GM12892 (cell line): ENCODE results near the gene PC.

Experiments used
- DNase-seq: peaks from one replicate; pipeline ENCODE4 v3.0.0; 2011; ENCODE audit not compliant: insufficient read length
- FAIRE-seq: peaks from 2 replicates; lab custom pipeline; 2011; peaks lifted over from hg19 to GRCh38; lab: Jason Lieb, UNC
- POLR2A ChIP-seq: IDR thresholded peaks from 2 replicates; pipeline ENCODE4 v1.6.1; 2011; ENCODE audit warnings: low read depth, low read length, control low read depth
- POLR2AphosphoS5 ChIP-seq: IDR thresholded peaks from 2 replicates; pipeline ENCODE4 v1.6.1; 2011; ENCODE audit warnings: low read depth, low read length, control low read depth
- TAF1 ChIP-seq: IDR thresholded peaks from 2 replicates; pipeline ENCODE4 v1.6.1; 2011; ENCODE audit warnings: low read depth, mild to moderate bottlenecking, control low read depth, low read length, borderline replicate concordance

PC gene

GRCh38 chr11:66866007-66866406 lies 92.2 kb downstream of the PC start:
- no peak for TF ChIP-seq TAF1
- no peak for TF ChIP-seq POLR2AphosphoS5
- TF ChIP-seq POLR2A, result no peak
- DNase-seq (no peak), FAIRE-seq (no peak)

- TF ChIP-seq TAF1 (no peak), POLR2AphosphoS5 (no peak), POLR2A (no peak)
- no peak for FAIRE-seq
- DNase-seq, result no peak
Observed at GRCh38 chr11:66864924-66865697, 93.1 kb downstream of the PC start.

- no peak for FAIRE-seq
- TF ChIP-seq POLR2A, result no peak
- TF ChIP-seq TAF1, result no peak
- TF ChIP-seq POLR2AphosphoS5, result no peak
- DNase-seq, result no peak
Observed at GRCh38 chr11:66864172-66864901, 93.8 kb downstream of the PC start.

DNA sequence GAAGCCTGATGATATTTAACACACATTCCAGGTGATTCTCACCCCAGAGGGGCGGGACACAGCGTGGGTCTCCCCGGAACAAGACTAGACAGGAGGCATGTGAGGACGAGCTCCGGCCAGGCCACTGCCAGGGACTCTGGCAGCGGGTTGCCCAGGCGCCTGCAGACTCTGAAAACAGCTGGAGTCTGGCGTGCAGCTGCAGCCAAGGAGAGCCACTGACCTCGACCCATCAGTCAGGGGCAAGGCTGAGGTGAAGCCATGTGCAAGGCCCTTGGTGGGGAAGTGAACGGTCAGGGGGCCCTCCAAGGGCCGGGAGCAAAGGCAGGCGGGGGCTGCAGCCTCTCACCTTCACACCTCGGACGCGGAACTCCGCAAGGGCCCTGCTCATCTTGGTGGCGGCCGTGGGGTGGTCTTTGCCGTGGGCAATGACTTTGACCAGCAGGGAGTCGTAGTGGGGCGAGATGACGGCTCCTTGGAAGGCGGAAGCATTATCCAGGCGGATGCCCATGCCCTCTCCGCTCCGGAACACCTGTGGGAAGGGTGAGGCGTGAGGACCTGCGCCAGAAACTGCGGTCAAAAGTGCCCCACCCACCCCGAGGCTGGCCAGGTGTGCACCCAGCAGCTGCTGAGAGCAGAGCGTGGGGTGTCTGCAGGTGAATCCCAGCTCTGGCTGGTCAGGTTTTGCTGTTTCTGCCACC lies 94.6 kb downstream of the PC start:
- DNase-seq, result no peak
- no peak for TF ChIP-seq TAF1
- TF ChIP-seq POLR2AphosphoS5, result no peak
- TF ChIP-seq POLR2A, result no peak
- no peak for FAIRE-seq

- FAIRE-seq, result no peak
- DNase-seq, result no peak
- TF ChIP-seq POLR2A (no peak), POLR2AphosphoS5 (no peak), TAF1 (no peak)
Observed at GRCh38 chr11:66862559-66863037, 95.6 kb downstream of the PC start.

DNA sequence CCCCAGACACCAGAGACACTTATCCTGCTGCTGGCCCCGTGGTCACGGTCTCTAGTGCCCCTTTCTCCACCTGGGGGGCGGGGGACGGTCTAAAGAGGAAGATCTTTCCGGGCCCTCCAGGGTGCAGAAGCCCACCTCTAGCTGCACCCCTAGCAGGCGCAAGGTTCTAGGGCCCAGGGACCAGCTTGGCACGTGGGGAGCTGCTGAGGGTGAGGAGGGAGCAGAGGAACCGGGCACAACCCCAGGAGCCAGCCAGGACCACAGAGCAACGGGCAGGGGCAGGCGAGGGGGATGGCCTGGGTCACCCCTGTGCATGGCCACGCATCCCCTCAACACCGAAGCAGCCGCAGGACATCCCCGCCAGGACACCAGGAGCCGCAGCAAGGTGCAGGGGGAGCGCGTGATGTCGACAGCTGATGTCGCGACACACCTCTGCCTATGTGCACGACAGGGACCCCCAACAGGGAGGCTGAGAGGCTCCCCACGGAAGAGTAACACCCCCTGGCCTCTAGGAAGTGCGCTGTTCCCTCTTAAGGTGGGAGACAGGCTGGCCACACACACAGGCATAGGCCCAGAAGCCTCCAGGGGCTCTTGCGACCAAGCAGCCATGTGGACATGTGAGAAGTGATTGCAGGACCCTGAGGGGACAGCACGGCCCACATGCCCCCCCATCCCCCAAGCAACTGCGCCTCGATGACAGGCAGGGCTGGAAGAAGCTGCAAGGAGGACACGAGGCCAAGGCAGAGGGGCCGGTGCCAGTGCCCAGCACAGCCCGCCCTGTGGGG lies 96.2 kb downstream of the PC start:
- no peak for FAIRE-seq
- TF ChIP-seq POLR2AphosphoS5 (no peak), TAF1 (no peak), POLR2A (no peak)
- DNase-seq, result no peak

DNA sequence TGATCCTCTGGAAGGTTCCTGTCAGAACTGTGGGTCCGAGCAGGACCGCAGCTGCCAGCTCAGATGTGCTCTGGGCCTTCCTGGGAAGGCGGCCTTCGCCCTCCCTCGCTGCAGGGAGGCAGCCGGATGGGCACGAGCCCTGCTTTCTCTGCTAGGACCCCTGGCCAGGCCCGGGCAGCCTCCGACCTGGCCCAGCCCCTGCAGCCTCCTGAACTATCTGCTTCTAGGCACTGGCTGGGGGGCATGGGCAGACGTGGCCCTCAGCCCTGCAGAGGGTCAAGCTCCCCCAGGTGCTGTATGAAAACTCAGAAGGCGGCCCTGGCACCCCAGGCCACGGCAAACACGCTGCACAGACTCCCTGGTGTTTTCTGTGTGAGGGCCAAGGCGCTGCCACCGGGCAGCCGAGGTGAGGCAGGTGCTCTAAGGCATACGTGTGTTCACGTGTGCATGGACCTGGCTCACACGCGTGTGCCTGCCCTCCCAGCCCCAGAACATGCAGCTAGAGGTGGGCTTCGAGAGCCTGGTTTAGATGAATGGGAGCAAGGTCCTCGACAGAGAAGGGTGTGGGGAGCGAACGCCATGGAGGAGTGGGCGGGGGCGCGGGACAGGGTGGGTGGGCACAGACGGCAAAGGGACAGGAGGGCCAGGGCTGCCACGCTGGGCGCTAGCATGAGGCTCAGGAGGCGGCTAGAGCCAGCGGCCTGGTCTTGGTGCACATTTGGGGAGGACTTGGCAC lies 97.0 kb downstream of the PC start:
- TF ChIP-seq POLR2A (no peak), TAF1 (no peak), POLR2AphosphoS5 (no peak; the same call in 1 of the 2 replicates)
- DNase-seq (no peak), FAIRE-seq (no peak)

GRCh38 chr11:66860449-66860831 lies 97.7 kb downstream of the PC start:
- DNase-seq (no peak), FAIRE-seq (no peak)

GRCh38 chr11:66859686-66860448 lies 98.3 kb downstream of the PC start:
- TF ChIP-seq TAF1, result no peak
- no peak for TF ChIP-seq POLR2AphosphoS5
- TF ChIP-seq POLR2A, result no peak
- no peak for DNase-seq
- no peak for FAIRE-seq

More at GRCh38 chr11:66860449-66860831, 97.7 kb downstream of the PC start:
- TF ChIP-seq POLR2AphosphoS5 (no peak), POLR2A (no peak), TAF1 (no peak)

DNA sequence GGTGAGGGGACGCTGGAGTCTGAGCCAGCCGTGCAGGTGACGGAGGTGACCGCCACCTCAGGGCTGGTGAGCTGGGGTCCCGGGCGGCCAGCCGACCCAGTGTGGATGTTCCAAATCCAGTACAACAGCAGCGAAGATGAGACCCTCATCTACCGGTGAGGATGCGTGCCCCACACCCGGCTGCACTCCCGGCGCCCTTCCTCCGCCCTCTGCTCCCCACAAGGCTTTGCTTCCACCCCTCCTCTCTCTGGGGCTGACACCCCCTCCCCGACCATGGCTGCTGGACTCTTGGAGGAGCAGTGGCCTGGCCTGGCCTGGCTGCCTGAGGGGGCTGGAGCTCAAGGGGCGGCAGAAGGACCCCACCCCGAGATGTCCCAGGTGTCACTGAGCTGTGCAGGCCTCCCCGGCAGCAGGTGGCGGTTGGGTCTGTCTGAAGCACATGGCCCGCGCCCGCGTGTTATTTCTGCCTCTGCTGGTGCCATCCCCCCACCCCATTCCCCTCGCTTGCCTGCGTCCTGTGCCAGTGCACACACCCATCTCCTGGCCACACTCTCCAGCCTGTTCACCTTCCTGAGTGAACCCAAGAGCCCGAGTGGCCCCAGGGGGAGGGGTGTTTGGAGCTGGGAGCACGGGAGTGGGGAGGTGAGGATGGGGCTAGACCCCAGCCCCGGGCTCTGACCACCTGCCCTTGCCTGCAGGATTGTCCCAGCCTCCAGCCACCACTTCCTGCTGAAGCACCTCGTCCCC lies 99.1 kb downstream of the PC start:
- TF ChIP-seq POLR2A (no peak), TAF1 (no peak), POLR2AphosphoS5 (no peak)
- DNase-seq (no peak), FAIRE-seq (no peak)
